GM13977 (cell line): ENCODE measurements around the gene PADI2.

ENCODE experiments used
- DNase-seq: peaks from one replicate; pipeline ENCODE4 v3.0.0; 2012; ENCODE audit warnings: low spot score
- CTCF ChIP-seq: IDR thresholded peaks from 2 replicates; pipeline ENCODE4 v1.5.1; 2012; ENCODE audit warnings: mild to moderate bottlenecking, control low read depth; ENCODE audit not compliant: insufficient read depth; ENCODE audit errors: extremely low read depth, missing control alignments
- in situ Hi-C: fragments of 300-500 bp; cut with MboI; formaldehyde crosslinking; loops from one replicate; pipeline ENCODE4 v1.12.0; 2022; ENCODE audit warnings: low sequenced_read_pairs, low pct_unique_long_range_greater_than_20kb, mixed read lengths, inconsistent platforms; ENCODE audit not compliant: unreplicated experiment

Gene PADI2

DNA sequence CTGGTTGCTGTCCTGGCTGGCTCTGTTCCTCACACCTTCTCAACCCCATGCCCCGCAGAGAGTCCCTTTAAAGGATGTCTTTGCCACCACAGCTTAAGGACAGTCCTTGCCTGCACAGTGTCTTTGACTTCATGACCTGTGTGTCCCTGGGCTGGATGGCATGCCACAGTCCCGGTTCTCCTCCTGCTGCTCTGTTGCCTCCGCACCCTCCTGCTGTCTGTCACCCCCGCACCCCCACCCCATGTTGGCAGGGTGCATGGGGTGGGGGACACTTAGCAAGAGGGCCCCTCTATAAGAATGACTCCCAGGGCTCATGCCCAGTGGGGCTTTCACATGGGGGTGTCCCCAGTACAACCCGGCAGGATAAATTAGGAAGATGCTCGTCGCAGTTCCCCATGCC is 44.1 kb upstream of the PADI2 start:
- DNase-seq, result no peak
- in situ Hi-C loops, result no loop called here
- no peak for TF ChIP-seq CTCF

- no peak for DNase-seq
- no peak for TF ChIP-seq CTCF
- in situ Hi-C loops, result no loop called here
Observed at GRCh38 chr1:17162941-17163340, 43.7 kb upstream of the PADI2 start.

DNA sequence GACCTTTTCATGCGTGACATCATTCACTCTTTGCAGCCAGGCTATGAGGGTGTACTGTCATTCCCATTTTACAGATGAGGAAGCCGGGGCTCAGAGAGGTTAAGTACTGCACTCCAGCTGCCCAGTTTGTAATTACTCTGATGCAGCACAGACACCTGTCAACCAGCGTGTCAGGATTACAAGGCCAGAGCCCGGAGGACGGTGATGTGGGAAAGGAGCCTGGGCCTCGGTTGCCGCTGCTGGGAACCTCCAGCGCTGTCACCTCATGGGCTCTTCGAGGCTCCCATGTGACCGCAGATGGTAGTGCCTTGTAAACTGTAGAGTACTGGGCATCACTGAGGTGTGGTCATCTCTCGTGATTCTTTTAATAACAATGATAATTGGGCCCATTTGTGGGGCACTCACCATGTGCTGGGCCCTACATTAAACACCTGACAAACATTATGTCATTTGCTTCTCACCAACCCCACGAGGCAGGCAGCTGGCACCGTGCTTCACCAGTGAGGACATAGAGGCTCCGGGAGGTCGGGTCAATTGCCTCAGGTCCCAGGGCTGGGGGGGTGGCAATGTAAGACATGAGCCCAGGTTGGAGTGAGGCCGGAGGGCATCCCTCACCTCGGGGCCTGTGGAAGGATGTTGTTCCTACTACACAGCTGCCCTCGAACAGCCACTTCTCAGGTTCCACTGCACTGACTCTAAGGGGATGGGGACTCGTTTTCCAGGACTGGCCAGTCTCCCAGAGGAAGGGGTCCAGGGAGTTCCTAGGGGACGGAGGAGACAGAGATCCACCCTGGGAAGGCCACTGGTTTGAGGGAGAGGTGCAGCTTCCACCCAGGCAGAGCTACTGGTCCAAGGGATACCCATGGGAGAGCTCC is 42.9 kb upstream of the PADI2 start:
- no peak for DNase-seq
- in situ Hi-C loops, result no loop called here
- TF ChIP-seq CTCF, result no peak

DNA sequence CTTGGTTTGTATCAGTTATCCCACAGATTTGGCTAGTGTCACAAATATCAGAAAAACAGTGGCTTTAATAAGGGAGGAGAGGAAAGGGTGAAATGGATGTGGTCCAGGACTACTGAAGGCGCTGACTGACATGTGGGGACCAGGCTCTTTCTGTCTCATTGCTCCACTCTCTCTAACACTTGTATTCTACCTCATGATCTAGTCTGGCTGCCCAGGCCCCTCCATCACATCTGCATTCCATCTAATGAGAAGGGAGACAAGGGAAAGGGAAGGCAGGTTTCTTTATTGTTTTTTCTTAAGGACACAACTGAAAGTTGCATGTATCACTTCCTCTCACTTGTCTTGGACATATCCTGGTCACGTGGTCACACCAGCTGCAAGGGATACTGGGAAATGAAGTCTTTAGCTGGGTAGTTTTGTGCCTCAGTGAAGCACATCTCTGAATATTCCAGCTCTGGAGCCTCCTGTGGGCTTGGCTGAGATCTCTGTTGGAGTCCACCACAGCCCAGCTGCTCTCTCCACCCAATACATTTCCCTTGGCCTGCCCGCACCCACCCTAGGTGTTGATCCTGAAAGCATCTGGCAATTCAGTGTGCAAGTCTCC is 42.0 kb upstream of the PADI2 start:
- TF ChIP-seq CTCF, result no peak
- in situ Hi-C loops, result no loop called here
- DNase-seq, result no peak

- DNase-seq, result no peak
- in situ Hi-C loops, result no loop called here
- TF ChIP-seq CTCF, result no peak
Observed at GRCh38 chr1:17158961-17159360, 39.7 kb upstream of the PADI2 start.

- no peak for TF ChIP-seq CTCF
- DNase-seq, result no peak
- in situ Hi-C loops, result no loop called here
Observed at GRCh38 chr1:17156108-17156507, 36.9 kb upstream of the PADI2 start.
